ENCODE measurements around the gene KRT9. TPM values are rescaled to one million over a fixed set of nuclear protein-coding genes. Genes with fewer than 3 reads are reported as not detected.
A peak's percentile ranks its signal among the peaks of the same experiment; 100 is the strongest.

Gene KRT9
- total and polyA plus RNA-seq, 9 of the 15 experiments (the other 6 are each of a cell fraction or from before 2014, with no cell fraction given), result 0.03 TPM; not detected in 8

DNA sequence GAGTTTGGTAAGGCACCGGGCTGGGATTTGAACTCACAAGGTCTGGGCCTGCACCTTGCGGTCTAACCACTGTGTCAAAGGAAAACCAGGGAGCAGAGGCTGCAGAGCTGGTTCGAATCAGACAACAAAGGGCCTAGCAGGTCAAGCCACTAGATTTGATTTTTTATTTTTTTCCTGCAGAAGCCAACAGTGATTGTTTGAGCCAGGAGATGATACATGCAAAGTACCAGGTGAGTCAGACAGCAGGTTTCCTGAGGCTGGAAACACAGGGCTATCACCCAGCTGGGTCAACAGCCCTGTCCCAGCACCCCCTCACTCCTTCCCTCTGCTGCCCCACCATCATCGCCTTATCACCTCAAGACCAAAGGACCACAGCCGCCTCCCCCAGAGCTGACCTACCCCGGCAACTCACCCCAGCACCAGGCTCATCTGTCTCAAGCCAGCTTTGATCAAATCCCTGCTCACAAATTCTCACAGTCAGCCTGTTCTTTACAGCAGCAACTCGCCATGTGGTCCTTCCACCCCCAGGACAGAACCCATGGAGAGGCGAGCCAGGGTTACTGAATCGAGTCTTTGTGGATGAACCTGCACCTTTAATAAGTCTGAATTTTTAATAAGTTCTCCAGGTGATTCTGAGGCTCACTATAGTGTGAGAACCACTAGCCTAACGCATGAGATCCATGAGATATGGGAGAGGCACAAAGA lies 30.8 kb downstream of the KRT9 start (continued):
- TF ChIP-seq ZNF778 (CRISPR knock-in tag; IDR thresholded peaks at IDR 0.05) (no peak), IFI16 (CRISPR knock-in tag; IDR thresholded peaks at IDR 0.05) (no peak), CBFA2T2 (conservative IDR thresholded peaks at IDR 0.05) (peak; percentile 76), YY1 (IDR thresholded peaks at IDR 0.05; ENCODE audit: borderline replicate concordance in 1 of 3, control insufficient read depth in 1 of 3, extremely low read depth in 1 of 3, insufficient read depth in 3 of 3, insufficient read length in 1 of 3, insufficient replicate concordance in 2 of 3, low read depth in 1 of 3, low read length in 2 of 3) (no peak), MCM2 (IDR thresholded peaks at IDR 0.05; ENCODE audit: low read depth) (no peak), ZNF140 (CRISPR knock-in tag; IDR thresholded peaks at IDR 0.05) (no peak), ZNF224 (CRISPR knock-in tag; IDR thresholded peaks at IDR 0.05) (no peak), XRCC5 (IDR thresholded peaks at IDR 0.05; ENCODE audit: low read depth, low read length) (no peak), KDM2B (CRISPR knock-in tag; IDR thresholded peaks at IDR 0.05) (no peak), ERF (CRISPR knock-in tag; IDR thresholded peaks at IDR 0.05) (no peak), SMARCA4 (IDR thresholded peaks at IDR 0.05) (peak; percentile 49; the same call in 1 of the 2 replicates), PTTG1 (tag; IDR thresholded peaks at IDR 0.05; ENCODE audit: low read depth) (no peak), HDAC2 (IDR thresholded peaks at IDR 0.05) (0 out of 2 replicates have a peak, but pooled peaks have one; percentile 26), LCOR (CRISPR knock-in tag; IDR thresholded peaks at IDR 0.05) (no peak), HDAC1 (IDR thresholded peaks at IDR 0.05) (peak in 1 of 2 experiments; percentile 41; a peak in 1 of 4 replicates), EGR1 (conservative IDR thresholded peaks at IDR 0.05) (peak; percentile 59), RFX5 (IDR thresholded peaks at IDR 0.05; ENCODE audit: low read depth, low read length) (no peak), KLF6 (CRISPR knock-in tag; IDR thresholded peaks at IDR 0.05; ENCODE audit: borderline replicate concordance) (no peak), ZNF551 (CRISPR knock-in tag; IDR thresholded peaks at IDR 0.05) (no peak), HNRNPL (IDR thresholded peaks at IDR 0.05; ENCODE audit: low read depth, low read length) (no peak), TBP (optimal IDR thresholded peaks at IDR 0.05; ENCODE audit: low read depth, low read length) (peak; percentile 57), ZNF77 (CRISPR knock-in tag; IDR thresholded peaks at IDR 0.05) (no peak), GABPA (tag; conservative IDR thresholded peaks at IDR 0.05; ENCODE audit: low read depth) (no peak), ZNF165 (CRISPR knock-in tag; IDR thresholded peaks at IDR 0.05; ENCODE audit: borderline replicate concordance) (no peak), KDM1A (IDR thresholded peaks at IDR 0.05) (peak; percentile 93 to 96)
- TF ChIP-seq, protein P1, sequence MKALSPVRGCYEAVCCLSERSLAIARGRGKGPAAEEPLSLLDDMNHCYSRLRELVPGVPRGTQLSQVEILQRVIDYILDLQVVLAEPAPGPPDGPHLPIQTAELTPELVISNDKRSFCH (CRISPR knock-in tag; IDR thresholded peaks at IDR 0.05), result no peak
- TF ChIP-seq, protein P1 (tag; IDR thresholded peaks at IDR 0.05), result no peak
- TF ChIP-seq, protein P2, sequence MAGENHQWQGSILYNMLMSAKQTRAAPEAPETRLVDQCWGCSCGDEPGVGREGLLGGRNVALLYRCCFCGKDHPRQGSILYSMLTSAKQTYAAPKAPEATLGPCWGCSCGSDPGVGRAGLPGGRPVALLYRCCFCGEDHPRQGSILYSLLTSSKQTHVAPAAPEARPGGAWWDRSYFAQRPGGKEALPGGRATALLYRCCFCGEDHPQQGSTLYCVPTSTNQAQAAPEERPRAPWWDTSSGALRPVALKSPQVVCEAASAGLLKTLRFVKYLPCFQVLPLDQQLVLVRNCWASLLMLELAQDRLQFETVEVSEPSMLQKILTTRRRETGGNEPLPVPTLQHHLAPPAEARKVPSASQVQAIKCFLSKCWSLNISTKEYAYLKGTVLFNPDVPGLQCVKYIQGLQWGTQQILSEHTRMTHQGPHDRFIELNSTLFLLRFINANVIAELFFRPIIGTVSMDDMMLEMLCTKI (IDR thresholded peaks at IDR 0.05; ENCODE audit: partially characterized antibody), result no peak
